Sigmoid colon (tissue), 7 donors: ENCODE data around the gene GNAS-AS1. TPM values are rescaled to one million over a fixed set of nuclear protein-coding genes. Genes with fewer than 3 reads are reported as not detected.

Experiments used
- DNase-seq: peaks from one replicate; pipeline ENCODE4 v3.0.0-alpha.2; 2019
- H3K27ac ChIP-seq, 4 donors: fragments of 200-600 bp; sonication (generic); one replicate each; pipeline ENCODE4 v1.5.1; 2016 to 2019; ENCODE audit warnings: mild to moderate bottlenecking in 1 of 4
- H3K27me3 ChIP-seq, 3 donors: fragments of 200-600 bp; sonication (generic); one replicate each; pipeline ENCODE4 v1.5.1; 2019; ENCODE audit warnings: mild to moderate bottlenecking in 1 of 3
- H3K36me3 ChIP-seq, 4 donors: fragments of 200-600 bp; sonication (generic); one replicate each; pipeline ENCODE4 v1.5.1; 2016 to 2019
- H3K4me1 ChIP-seq, 4 donors: fragments of 200-600 bp; sonication (generic); one replicate each; pipeline ENCODE4 v1.5.1; 2017 to 2019
- H3K4me3 ChIP-seq, 4 donors: fragments of 200-600 bp; sonication (generic); one replicate each; pipeline ENCODE4 v1.5.1; 2017 to 2019; ENCODE audit warnings: mild to moderate bottlenecking in 2 of 4, moderate library complexity in 1 of 4
- H3K9me3 ChIP-seq, 4 donors: fragments of 200-600 bp in 3 of 4; sonication (generic) in 3 of 4; one replicate each; pipeline versions ENCODE4 v1.5.1 to v1.6.1; 2013 to 2019
- EP300 ChIP-seq, 4 donors: sonication (generic); formaldehyde crosslinking; IDR thresholded peaks; one replicate each; pipeline ENCODE4 v1.6.1; 2017; ENCODE audit warnings: antibody characterized with exemption in 4 of 4
- POLR2A ChIP-seq, 2 donors: fragments of 450-650 bp; IDR thresholded peaks; one replicate each; pipeline ENCODE4 v1.6.1; 2016; ENCODE audit warnings: antibody characterized with exemption in 2 of 2, mild to moderate bottlenecking in 2 of 2, moderate library complexity in 2 of 2
- POLR2AphosphoS5 ChIP-seq, 4 donors: sonication (generic); formaldehyde crosslinking; IDR thresholded peaks; one replicate each; pipeline ENCODE4 v1.6.1; 2017; ENCODE audit warnings: antibody characterized with exemption in 4 of 4
- WGBS, 2 donors: extraction: QIAGEN DNeasy Blood & Tissue Kit; methylation state at CpG; one replicate each; pipeline ENCODE4 v1.1.7; 2013; 5-methylcytosine and 5-hydroxymethylcytosine counted together
- intact Hi-C: fragments of 100-400 bp; cut with DNase I; formaldehyde crosslinking; loops from one replicate; pipeline ENCODE4 v1.15.1; 2023
- polyA plus RNA-seq, 3 donors: library from polyadenylated mRNA; stranded (reverse); fragments of 200-250 nt; gene quantifications; one replicate each; pipeline ENCODE4 v1.2.3, GENCODE V29; 2013
- total RNA-seq, 4 donors: library from RNA; depleted of rRNA; stranded (reverse); fragments of >200 nt; gene quantifications; one replicate each; pipeline ENCODE4 v1.1.0, GENCODE V29; 2016
- TF ChIP-seq, protein P1 (sequence below), 4 experiments: fragments of 450-650 bp in 3 of 4; fragments of 200-600 bp in 1 of 4; IDR thresholded peaks; one replicate each; pipeline ENCODE4 v1.5.1; 2016 to 2019; ENCODE audit warnings: antibody characterized with exemption in 4 of 4, mild to moderate bottlenecking in 3 of 4, moderate library complexity in 2 of 4
- donor health status: healthy with polysubstance abuse.
- donor health status: Bipolar disorder and iron deficiency.
- donor health status: healthy.

GNAS-AS1 gene
- total and polyA plus RNA-seq, 7 donors: 0.33 to 0.69 (median 0.36) TPM; not detected in 4

GRCh38 chr20:58891086-58891717 is 40.5 kb upstream of the GNAS-AS1 start:
- no peaks in the 10 kb centered on the region for H3K36me3 ChIP-seq
- H3K4me1 ChIP-seq: peaks cover 0 to 46% (median 38%) of the 10 kb centered on the region in 4 donors
- 1% methylated on average over 102 to 103 of the region's 105 CpGs for WGBS, 2 donors
- no peaks in the 10 kb centered on the region for H3K9me3 ChIP-seq
- intact Hi-C loops: loop anchor here (2.0 to 5.0 kb wide), 2 partner anchors 90 to 199 kb away; partner anchors contain the start of genes NELFCD and NPEPL1
- H3K4me3 ChIP-seq: peak overlapping the region; percentile 84 to 94 (median 92)
- peak; percentile 93 for DNase-seq
- peak overlapping the region; percentile 98 to 100 (median 99) for H3K27ac ChIP-seq
- TF ChIP-seq POLR2AphosphoS5 (IDR thresholded peaks at IDR 0.05) (peak in 3 of 4 donors; percentile 39 to 85 (median 77)), EP300 (IDR thresholded peaks at IDR 0.05) (no peak)
- no peaks in the 10 kb centered on the region for H3K27me3 ChIP-seq

DNA sequence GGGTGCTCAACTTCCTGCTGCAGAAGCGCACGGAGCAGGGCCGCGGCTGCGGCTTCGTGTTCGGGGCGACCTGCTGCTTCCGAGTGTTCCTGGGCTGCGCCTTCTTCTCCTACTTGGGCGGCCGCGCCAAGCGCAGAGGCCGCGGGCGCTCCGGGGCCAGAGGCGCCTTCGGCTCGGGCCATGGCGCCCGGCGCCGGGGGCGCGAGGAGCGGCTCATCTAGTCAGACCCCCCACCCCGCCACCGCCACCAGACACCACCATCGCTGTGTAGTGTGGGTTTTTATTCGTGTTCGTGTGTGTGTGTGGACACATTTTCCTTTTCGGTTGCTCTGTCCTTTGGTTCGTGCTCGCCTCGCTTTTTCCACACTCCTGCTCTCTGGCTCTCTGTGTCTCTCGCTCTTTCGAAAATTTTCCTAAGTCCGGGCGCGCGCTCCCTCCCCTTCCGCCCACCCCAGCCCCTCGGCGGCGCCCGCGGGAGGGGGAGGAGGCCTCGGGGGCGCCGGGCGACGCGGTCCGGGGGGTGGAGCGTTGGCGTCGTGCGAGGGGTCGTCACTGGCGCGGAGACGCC is 39.9 kb upstream of the GNAS-AS1 start:
- intact Hi-C loops: loop anchor here (2.0 to 5.0 kb wide), 2 partner anchors 90 to 198 kb away; partner anchors contain the start of genes NELFCD and NPEPL1
- peaks cover 0 to 40% (median 32%) of the 10 kb centered on the region in 4 donors for H3K4me1 ChIP-seq
- H3K36me3 ChIP-seq: no peaks in the 10 kb centered on the region
- H3K4me3 ChIP-seq: peak overlapping the region; percentile 40 to 93 (median 87)
- no peaks in the 10 kb centered on the region for H3K27me3 ChIP-seq
- WGBS, 2 donors: 1% methylated on average over 64 of the region's 64 CpGs
- no peaks in the 10 kb centered on the region for H3K9me3 ChIP-seq
- H3K27ac ChIP-seq: peak overlapping the region; percentile 98 to 100 (median 99)
- TF ChIP-seq, protein P1, sequence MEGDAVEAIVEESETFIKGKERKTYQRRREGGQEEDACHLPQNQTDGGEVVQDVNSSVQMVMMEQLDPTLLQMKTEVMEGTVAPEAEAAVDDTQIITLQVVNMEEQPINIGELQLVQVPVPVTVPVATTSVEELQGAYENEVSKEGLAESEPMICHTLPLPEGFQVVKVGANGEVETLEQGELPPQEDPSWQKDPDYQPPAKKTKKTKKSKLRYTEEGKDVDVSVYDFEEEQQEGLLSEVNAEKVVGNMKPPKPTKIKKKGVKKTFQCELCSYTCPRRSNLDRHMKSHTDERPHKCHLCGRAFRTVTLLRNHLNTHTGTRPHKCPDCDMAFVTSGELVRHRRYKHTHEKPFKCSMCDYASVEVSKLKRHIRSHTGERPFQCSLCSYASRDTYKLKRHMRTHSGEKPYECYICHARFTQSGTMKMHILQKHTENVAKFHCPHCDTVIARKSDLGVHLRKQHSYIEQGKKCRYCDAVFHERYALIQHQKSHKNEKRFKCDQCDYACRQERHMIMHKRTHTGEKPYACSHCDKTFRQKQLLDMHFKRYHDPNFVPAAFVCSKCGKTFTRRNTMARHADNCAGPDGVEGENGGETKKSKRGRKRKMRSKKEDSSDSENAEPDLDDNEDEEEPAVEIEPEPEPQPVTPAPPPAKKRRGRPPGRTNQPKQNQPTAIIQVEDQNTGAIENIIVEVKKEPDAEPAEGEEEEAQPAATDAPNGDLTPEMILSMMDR (IDR thresholded peaks at IDR 0.05): no peak
- peak; percentile 45 to 76 (median 65) for TF ChIP-seq POLR2AphosphoS5 (IDR thresholded peaks at IDR 0.05)
- TF ChIP-seq POLR2A (IDR thresholded peaks at IDR 0.05): peak in 1 of 2 donors; percentile 36
- no peak for TF ChIP-seq EP300 (IDR thresholded peaks at IDR 0.05)
- DNase-seq: peak; percentile 92

GRCh38 chr20:58889798-58890517 is 39.3 kb upstream of the GNAS-AS1 start:
- intact Hi-C loops: loop anchor here (2.0 to 5.0 kb wide), 2 partner anchors 91 to 198 kb away; partner anchors contain the start of genes NELFCD and NPEPL1
- no peaks in the 10 kb centered on the region for H3K9me3 ChIP-seq
- peaks cover 0 to 34% (median 26%) of the 10 kb centered on the region in 4 donors for H3K4me1 ChIP-seq
- no peaks in the 10 kb centered on the region for H3K27me3 ChIP-seq
- peak overlapping the region; percentile 98 to 100 (median 99) for H3K27ac ChIP-seq
- H3K4me3 ChIP-seq: peak overlapping the region; percentile 40 to 93 (median 87)
- no peak for DNase-seq
- no peaks in the 10 kb centered on the region for H3K36me3 ChIP-seq
- TF ChIP-seq, protein P1 (IDR thresholded peaks at IDR 0.05): no peak
- no peak for TF ChIP-seq EP300 (IDR thresholded peaks at IDR 0.05)
- no peak for TF ChIP-seq POLR2AphosphoS5 (IDR thresholded peaks at IDR 0.05)
- no peak for TF ChIP-seq POLR2A (IDR thresholded peaks at IDR 0.05)
- 31 to 34% methylated on average over 91 of the region's 91 CpGs for whole genome bisulfite sequencing, 2 donors

DNA sequence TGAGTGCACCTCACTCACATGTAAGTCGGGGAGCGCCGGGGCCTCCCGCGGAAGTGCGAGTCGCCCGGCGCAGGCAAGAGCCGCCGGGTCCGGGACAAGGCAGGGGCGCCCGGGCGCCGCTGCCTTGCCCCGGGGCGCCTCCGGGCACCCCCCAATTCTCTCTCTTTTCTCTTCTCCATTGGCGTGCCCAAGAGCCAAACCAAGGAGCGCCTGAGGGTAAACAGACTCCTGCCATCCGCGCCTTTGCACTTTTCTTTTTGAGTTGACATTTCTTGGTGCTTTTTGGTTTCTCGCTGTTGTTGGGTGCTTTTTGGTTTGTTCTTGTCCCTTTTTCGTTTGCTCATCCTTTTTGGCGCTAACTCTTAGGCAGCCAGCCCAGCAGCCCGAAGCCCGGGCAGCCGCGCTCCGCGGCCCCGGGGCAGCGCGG is 38.6 kb upstream of the GNAS-AS1 start:
- WGBS, 2 donors: 47 to 55% methylated on average over 35 of the region's 35 CpGs
- DNase-seq: no peak
- intact Hi-C loops: no loop called here

More for the DNA sequence above, 38.6 kb upstream of the GNAS-AS1 start:
- Histone ChIP-seq H3K4me1 (peaks cover 0 to 28% (median 20%) of the 10 kb centered on the region in 4 donors), H3K36me3 (no peaks in the 10 kb centered on the region), H3K27me3 (no peaks in the 10 kb centered on the region), H3K9me3 (no peaks in the 10 kb centered on the region), H3K4me3 (peak overlapping the region; percentile 40 to 93 (median 87)), H3K27ac (peak overlapping the region; percentile 98 to 100 (median 99))
- TF ChIP-seq POLR2AphosphoS5 (IDR thresholded peaks at IDR 0.05): no peak
- TF ChIP-seq, protein P1 (IDR thresholded peaks at IDR 0.05): no peak
- no peak for TF ChIP-seq POLR2A (IDR thresholded peaks at IDR 0.05)
- no peak for TF ChIP-seq EP300 (IDR thresholded peaks at IDR 0.05)
